Activated naive CD8-positive, alpha-beta T cell (primary cell): Measurements from ENCODE around the gene COPE.

Source experiments
- H3K27ac Mint-ChIP-seq: one replicate; pipeline ENCODE4 v1.8.0; 2021; ENCODE audit warnings: mixed read lengths
- H3K27me3 Mint-ChIP-seq: one replicate; pipeline ENCODE4 v1.8.0; 2021; ENCODE audit warnings: mixed read lengths
- H3K36me3 Mint-ChIP-seq: one replicate; pipeline ENCODE4 v1.8.0; 2021; ENCODE audit warnings: mixed read lengths
- H3K4me1 Mint-ChIP-seq: one replicate; pipeline ENCODE4 v1.8.0; 2021; ENCODE audit warnings: low read depth, mixed read lengths
- H3K4me3 Mint-ChIP-seq: one replicate; pipeline ENCODE4 v1.8.0; 2021; ENCODE audit warnings: mild to moderate bottlenecking, mixed read lengths
- H3K9me3 Mint-ChIP-seq: one replicate; pipeline ENCODE4 v1.8.0; 2021; ENCODE audit warnings: low read depth, mixed read lengths

COPE gene

GRCh38 chr19:18946918-18947317, 27.7 kb upstream of the COPE start:
- Mint-ChIP-seq H3K36me3 (no peaks in the 10 kb centered on the region), H3K27ac (no peak overlapping the region), H3K4me1 (no peaks in the 10 kb centered on the region), H3K9me3 (no peaks in the 10 kb centered on the region), H3K27me3 (peaks cover 3% of the 10 kb centered on the region), H3K4me3 (no peak overlapping the region)

- Mint-ChIP-seq H3K4me3 (no peak overlapping the region), H3K9me3 (no peaks in the 10 kb centered on the region), H3K27me3 (peaks cover 4% of the 10 kb centered on the region), H3K36me3 (no peaks in the 10 kb centered on the region), H3K4me1 (peaks cover 3% of the 10 kb centered on the region), H3K27ac (no peak overlapping the region)
Measured at GRCh38 chr19:18946335-18946734, 27.1 kb upstream of the COPE start.

DNA sequence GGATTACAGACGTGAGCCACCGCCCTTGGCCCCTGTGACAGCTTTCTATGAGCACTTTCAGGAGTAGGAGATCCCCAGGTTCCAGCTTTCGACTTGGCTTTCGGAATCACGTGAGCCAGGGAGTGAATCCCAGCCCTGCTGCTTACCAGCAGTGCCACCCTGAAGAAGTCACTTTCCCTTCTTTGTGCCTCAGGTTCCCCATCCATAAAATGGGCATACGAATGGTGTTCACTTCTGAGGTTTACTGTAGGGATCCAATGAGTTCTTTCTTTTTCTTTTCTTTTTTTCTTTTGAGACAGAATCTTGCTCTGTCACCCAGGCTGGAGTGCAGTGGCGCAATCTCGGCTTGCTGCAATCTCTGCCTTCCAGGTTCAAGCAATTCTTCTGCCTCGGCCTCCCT, 26.1 kb upstream of the COPE start:
- peaks cover 4% of the 10 kb centered on the region for H3K27me3 Mint-ChIP-seq
- no peaks in the 10 kb centered on the region for H3K9me3 Mint-ChIP-seq
- H3K27ac Mint-ChIP-seq = no peak overlapping the region
- H3K36me3 Mint-ChIP-seq = no peaks in the 10 kb centered on the region
- H3K4me3 Mint-ChIP-seq = no peak overlapping the region
- H3K4me1 Mint-ChIP-seq = peaks cover 6% of the 10 kb centered on the region

GRCh38 chr19:18943465-18943864, 24.3 kb upstream of the COPE start:
- H3K36me3 Mint-ChIP-seq = no peaks in the 10 kb centered on the region
- H3K9me3 Mint-ChIP-seq = no peaks in the 10 kb centered on the region
- H3K27me3 Mint-ChIP-seq = peaks cover 7% of the 10 kb centered on the region
- no peak overlapping the region for H3K4me3 Mint-ChIP-seq
- H3K27ac Mint-ChIP-seq = no peak overlapping the region
- peaks cover 7% of the 10 kb centered on the region for H3K4me1 Mint-ChIP-seq

DNA sequence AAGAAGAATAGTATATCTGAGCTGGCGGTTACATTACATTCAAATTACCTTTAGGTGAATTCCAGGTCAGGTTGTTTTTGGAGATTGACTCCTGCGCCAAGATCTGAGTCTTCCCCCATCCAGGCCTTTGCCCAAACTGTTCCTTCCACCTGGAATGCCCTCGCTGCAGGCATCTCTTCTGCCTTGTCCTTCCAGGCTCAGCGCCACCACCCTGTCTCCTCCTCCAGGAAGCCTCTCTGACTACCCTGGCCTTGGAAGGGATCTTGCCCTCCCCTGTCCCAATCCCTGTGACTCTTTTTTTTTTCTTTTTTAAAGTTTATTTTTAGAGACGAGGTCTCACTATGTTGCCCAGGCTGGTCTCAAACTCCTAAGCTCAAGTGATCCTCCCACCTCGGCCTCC, 23.5 kb upstream of the COPE start:
- Mint-ChIP-seq H3K9me3 (no peaks in the 10 kb centered on the region), H3K27me3 (peaks cover 8% of the 10 kb centered on the region), H3K4me3 (peak overlapping the region; percentile 11), H3K27ac (no peak overlapping the region), H3K36me3 (no peaks in the 10 kb centered on the region), H3K4me1 (peaks cover 7% of the 10 kb centered on the region)

GRCh38 chr19:18941628-18942354, 22.6 kb upstream of the COPE start:
- H3K4me1 Mint-ChIP-seq = peaks cover 7% of the 10 kb centered on the region
- no peaks in the 10 kb centered on the region for H3K36me3 Mint-ChIP-seq
- peaks cover 10% of the 10 kb centered on the region for H3K27me3 Mint-ChIP-seq
- H3K27ac Mint-ChIP-seq = peak overlapping the region; percentile 34
- no peaks in the 10 kb centered on the region for H3K9me3 Mint-ChIP-seq
- peak overlapping the region; percentile 51 for H3K4me3 Mint-ChIP-seq

DNA sequence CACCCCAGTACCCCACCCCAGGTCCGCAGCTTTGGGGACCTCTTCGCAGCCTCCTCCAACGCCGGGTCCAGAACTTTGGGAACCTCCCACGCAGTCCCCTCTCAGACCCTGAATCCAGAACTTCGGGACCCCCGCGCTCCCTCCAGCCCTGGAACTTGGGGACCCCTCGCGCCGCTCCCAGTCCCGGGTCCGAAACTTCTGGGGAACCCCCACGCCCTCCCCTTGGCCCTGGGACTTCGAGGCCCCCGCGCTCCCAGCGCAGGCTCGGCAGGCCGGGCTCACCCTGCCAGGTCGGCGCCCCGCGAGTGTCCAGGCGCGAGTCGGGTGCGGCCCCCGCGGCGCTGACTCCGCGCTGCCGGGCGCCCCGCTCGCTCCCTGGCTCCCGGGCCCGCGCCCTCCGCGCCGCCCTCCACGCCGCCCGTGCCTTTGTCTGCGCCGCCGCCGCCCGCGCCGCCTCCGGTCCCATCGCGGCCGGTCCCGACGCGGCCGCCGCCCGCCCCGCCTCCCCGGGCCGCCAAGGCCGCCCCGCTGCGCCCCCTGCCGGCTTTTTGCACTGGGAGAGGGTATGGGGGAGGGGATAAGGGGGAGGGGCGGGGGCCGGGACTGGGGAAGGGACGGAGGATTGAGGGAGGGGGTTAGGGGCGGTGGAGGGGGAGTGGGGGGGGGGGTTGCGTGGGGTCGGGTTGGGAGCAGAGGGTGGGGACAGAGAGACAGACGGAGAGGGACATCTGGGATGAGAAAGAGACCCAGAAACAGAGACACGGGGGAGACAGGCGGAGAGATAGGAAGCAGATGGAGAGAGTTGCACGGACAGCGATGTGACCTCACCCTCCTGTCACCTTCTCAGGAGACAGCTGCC, 21.8 kb upstream of the COPE start, which contains the start of gene HOMER3:
TSS of gene HOMER3 (minus strand) at position 449 of the 859 bp plus-strand sequence. CDS start 2,235 bp downstream, outside the sequence.
- peaks cover 10% of the 10 kb centered on the region for H3K27me3 Mint-ChIP-seq
- peaks cover 7% of the 10 kb centered on the region for H3K4me1 Mint-ChIP-seq
- H3K27ac Mint-ChIP-seq = peak within 1 kb of the TSS; percentile 34
- peak within 1 kb of the TSS; percentile 67 for H3K4me3 Mint-ChIP-seq
- H3K9me3 Mint-ChIP-seq = no peaks in the 10 kb centered on the region
- no peaks in the 10 kb centered on the region for H3K36me3 Mint-ChIP-seq

- H3K36me3 Mint-ChIP-seq = no peaks in the 10 kb centered on the region
- peaks cover 10% of the 10 kb centered on the region for H3K27me3 Mint-ChIP-seq
- H3K27ac Mint-ChIP-seq = no peak overlapping the region
- no peaks in the 10 kb centered on the region for H3K9me3 Mint-ChIP-seq
- H3K4me1 Mint-ChIP-seq = peaks cover 7% of the 10 kb centered on the region
- peak overlapping the region; percentile 67 for H3K4me3 Mint-ChIP-seq
Measured at GRCh38 chr19:18939922-18940768, 21.0 kb upstream of the COPE start.

DNA sequence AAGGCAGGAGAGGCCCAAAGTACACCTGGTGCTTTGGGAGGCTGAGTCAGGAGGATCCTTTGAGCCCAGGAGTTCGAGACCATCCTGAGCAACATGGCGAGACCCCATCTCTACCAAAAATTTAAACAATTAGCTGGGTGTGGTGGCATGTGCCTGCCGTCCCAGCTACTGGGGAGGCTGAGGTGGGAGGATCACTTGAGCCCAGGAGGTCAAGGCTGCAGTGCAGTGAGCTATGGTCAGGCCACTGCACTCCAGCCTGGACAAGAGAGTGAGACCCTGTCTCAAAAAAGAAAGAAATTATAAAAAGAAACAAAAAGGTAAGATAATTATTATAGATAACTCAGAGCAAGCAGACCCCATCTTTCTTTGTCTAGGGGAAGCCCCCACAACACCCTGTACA, 20.0 kb upstream of the COPE start:
- Mint-ChIP-seq H3K4me1 (peaks cover 7% of the 10 kb centered on the region), H3K27ac (no peak overlapping the region), H3K27me3 (peaks cover 12% of the 10 kb centered on the region), H3K4me3 (peak overlapping the region; percentile 65), H3K9me3 (no peaks in the 10 kb centered on the region), H3K36me3 (no peaks in the 10 kb centered on the region)

- Mint-ChIP-seq H3K36me3 (no peaks in the 10 kb centered on the region), H3K27ac (no peak overlapping the region), H3K4me1 (peaks cover 7% of the 10 kb centered on the region), H3K4me3 (peak overlapping the region; percentile 23), H3K27me3 (peaks cover 6% of the 10 kb centered on the region), H3K9me3 (no peaks in the 10 kb centered on the region)
Measured at GRCh38 chr19:18933297-18933696, 14.1 kb upstream of the COPE start.

DNA sequence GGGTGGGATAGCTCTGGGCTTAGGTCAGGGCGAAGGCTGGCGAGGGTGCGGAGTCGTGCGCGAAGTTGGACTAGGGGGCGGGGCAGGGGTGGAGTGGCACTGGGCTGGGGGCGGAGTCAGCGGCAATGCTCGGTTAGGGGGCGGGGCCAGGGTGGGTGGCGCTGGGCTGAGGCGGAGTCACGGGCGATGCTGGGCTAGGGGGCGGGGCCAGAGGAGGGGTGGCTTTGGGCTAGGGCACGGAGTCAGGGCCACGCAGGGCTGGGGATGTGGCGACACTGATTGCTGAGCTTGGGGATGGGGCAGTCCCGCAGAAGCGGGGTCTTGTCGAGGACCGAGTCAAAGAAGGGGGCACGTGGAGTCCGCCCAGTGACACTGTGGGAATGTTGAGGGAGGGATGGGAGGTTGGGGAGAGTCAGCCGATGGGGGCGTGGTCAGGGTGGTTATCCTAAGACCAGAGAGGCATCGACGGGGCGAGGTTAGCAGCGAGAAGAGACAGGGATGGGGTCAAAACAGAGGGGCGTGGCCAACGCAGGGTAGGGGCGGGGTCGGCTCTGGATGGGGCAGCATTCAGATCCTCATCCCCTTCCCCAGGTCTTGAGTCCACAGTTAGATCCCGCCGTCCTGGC, 13.1 kb upstream of the COPE start:
- Mint-ChIP-seq H3K27ac (no peak overlapping the region), H3K27me3 (peaks cover 4% of the 10 kb centered on the region), H3K36me3 (no peaks in the 10 kb centered on the region), H3K9me3 (no peaks in the 10 kb centered on the region), H3K4me3 (peak overlapping the region; percentile 82), H3K4me1 (peaks cover 7% of the 10 kb centered on the region)

DNA sequence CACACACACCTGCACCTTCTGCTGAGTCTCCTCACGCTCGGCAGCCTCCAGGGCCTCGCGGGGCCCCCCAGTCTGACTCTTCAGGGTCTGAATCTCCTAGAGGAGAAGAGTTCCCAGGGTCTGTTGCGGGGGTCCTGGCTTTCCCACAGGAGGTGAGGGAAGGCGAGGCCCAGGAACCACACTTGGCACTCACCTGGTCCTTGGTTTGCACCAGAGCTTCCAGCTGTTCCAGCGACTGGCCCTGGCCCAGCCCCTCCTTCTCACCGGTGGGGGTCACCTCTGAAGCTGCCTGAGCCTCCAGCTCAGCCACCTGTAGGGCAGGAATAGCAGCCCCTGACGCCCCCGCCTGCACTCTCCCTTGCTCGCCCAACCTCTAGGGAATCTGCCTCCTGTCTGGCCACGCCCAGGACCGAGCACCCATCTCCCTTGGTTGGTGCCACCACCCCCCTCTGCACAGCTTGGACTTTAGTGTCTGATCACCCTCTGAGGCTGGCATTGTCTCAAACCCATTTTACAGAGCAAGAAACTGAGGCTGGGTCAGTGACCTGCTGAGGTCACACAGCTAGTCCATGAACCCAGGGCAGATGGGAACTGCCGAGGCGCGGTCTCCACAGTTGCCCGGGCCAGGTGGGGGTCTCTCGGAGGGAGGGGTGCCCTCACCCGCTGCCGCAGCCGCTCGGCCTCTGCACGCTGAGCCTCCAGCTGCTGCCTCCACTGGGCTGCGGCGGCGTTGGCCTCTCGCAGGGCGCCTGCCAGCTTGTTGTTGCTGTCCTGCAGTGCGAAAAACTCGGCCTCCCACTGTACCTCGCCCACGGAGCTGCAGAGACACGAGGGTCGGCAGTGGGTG, 12.4 kb upstream of the COPE start:
- Mint-ChIP-seq H3K27ac (no peak overlapping the region), H3K27me3 (peaks cover 4% of the 10 kb centered on the region), H3K4me3 (no peak overlapping the region), H3K9me3 (no peaks in the 10 kb centered on the region), H3K36me3 (no peaks in the 10 kb centered on the region), H3K4me1 (peaks cover 7% of the 10 kb centered on the region)

DNA sequence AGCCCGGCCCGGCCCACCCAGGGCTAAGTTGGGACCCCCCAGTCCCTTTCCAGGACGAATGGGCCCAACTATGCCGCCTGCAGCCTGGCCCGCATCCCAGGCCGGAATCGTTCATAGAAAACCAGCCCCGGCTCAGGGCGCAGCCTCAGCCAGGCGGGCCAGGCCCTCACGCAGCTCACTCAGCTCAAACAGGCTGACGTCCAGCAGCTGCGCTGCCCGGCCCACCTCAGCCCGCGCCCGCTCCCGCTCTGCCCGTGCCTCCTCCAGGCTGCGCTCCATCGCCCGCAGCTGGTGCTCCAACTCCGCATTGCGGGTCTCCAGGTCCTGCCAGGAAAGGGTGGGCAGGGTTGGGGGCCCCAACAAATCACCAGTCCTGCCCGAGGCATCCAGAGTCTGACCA, 10.1 kb upstream of the COPE start:
- peaks cover 3% of the 10 kb centered on the region for H3K27me3 Mint-ChIP-seq
- no peak overlapping the region for H3K4me3 Mint-ChIP-seq
- H3K9me3 Mint-ChIP-seq = no peaks in the 10 kb centered on the region
- no peak overlapping the region for H3K27ac Mint-ChIP-seq
- H3K36me3 Mint-ChIP-seq = no peaks in the 10 kb centered on the region
- peaks cover 7% of the 10 kb centered on the region for H3K4me1 Mint-ChIP-seq
